ENCODE measurements around the gene NAP1L5. TPM values are rescaled to one million over a fixed set of nuclear protein-coding genes. Genes with fewer than 3 reads are reported as not detected.

NAP1L5 gene
- total and polyA plus RNA-seq, 4 donors: 2.0 to 10.0 (median 2.9) TPM

GRCh38 chr4:88690355-88690754 lies 7.3 kb downstream of the NAP1L5 start:
- Histone ChIP-seq H3K27me3 (ENCODE audit: control insufficient read depth in 4 of 4, insufficient read depth in 4 of 4, low read length in 3 of 4) (no peaks in the 10 kb centered on the region), H3K27ac (ENCODE audit: low read depth in 1 of 2, low read length in 2 of 2) (no peak overlapping the region), H3K9ac (ENCODE audit: low read depth in 1 of 2, low read length in 2 of 2) (no peak overlapping the region), H3K4me1 (ENCODE audit: control insufficient read depth in 4 of 4, insufficient read depth in 4 of 4, low read length in 3 of 4) (no peaks in the 10 kb centered on the region), H3K36me3 (ENCODE audit: control insufficient read depth in 4 of 4, insufficient read depth in 3 of 4, low read depth in 1 of 4, low read length in 3 of 4) (peaks cover 2 to 12% (median 8%) of the 10 kb centered on the region in 4 donors), H3K4me3 (ENCODE audit: low read depth in 1 of 3, low read length in 3 of 3) (no peak overlapping the region), H3K9me3 (ENCODE audit: control insufficient read depth in 4 of 4, low read length in 3 of 4) (no peaks in the 10 kb centered on the region)
- 95% methylated on average over 3 of the region's 3 CpGs for WGBS
- TF ChIP-seq HNF4A (conservative IDR thresholded peaks at IDR 0.05): no peak
- TF ChIP-seq HNF4G (IDR thresholded peaks at IDR 0.05): no peak
- no peak for TF ChIP-seq JUND (IDR thresholded peaks at IDR 0.05)
- TF ChIP-seq FOXA1 (IDR thresholded peaks at IDR 0.05): no peak
- TF ChIP-seq NR2F2 (IDR thresholded peaks at IDR 0.05): no peak
- no peak for TF ChIP-seq SP1 (IDR thresholded peaks at IDR 0.05)
- no peak for TF ChIP-seq TAF1 (conservative IDR thresholded peaks at IDR 0.05)
- no peak for TF ChIP-seq FOXA2 (IDR thresholded peaks at IDR 0.05)
- TF ChIP-seq, protein P1, sequence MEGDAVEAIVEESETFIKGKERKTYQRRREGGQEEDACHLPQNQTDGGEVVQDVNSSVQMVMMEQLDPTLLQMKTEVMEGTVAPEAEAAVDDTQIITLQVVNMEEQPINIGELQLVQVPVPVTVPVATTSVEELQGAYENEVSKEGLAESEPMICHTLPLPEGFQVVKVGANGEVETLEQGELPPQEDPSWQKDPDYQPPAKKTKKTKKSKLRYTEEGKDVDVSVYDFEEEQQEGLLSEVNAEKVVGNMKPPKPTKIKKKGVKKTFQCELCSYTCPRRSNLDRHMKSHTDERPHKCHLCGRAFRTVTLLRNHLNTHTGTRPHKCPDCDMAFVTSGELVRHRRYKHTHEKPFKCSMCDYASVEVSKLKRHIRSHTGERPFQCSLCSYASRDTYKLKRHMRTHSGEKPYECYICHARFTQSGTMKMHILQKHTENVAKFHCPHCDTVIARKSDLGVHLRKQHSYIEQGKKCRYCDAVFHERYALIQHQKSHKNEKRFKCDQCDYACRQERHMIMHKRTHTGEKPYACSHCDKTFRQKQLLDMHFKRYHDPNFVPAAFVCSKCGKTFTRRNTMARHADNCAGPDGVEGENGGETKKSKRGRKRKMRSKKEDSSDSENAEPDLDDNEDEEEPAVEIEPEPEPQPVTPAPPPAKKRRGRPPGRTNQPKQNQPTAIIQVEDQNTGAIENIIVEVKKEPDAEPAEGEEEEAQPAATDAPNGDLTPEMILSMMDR (IDR thresholded peaks at IDR 0.05; ENCODE audit: low read depth, low read length, missing input control): no peak
- TF ChIP-seq ATF3 (IDR thresholded peaks at IDR 0.05): no peak
- TF ChIP-seq MAX (IDR thresholded peaks at IDR 0.05): no peak
- no peak for TF ChIP-seq EGR1 (IDR thresholded peaks at IDR 0.05; ENCODE audit: low read depth in 2 of 2)
- TF ChIP-seq RXRA (IDR thresholded peaks at IDR 0.05): no peak
- no peak for TF ChIP-seq YY1 (IDR thresholded peaks at IDR 0.05)
- TF ChIP-seq RAD21 (IDR thresholded peaks at IDR 0.05): no peak
- TF ChIP-seq, protein P2, sequence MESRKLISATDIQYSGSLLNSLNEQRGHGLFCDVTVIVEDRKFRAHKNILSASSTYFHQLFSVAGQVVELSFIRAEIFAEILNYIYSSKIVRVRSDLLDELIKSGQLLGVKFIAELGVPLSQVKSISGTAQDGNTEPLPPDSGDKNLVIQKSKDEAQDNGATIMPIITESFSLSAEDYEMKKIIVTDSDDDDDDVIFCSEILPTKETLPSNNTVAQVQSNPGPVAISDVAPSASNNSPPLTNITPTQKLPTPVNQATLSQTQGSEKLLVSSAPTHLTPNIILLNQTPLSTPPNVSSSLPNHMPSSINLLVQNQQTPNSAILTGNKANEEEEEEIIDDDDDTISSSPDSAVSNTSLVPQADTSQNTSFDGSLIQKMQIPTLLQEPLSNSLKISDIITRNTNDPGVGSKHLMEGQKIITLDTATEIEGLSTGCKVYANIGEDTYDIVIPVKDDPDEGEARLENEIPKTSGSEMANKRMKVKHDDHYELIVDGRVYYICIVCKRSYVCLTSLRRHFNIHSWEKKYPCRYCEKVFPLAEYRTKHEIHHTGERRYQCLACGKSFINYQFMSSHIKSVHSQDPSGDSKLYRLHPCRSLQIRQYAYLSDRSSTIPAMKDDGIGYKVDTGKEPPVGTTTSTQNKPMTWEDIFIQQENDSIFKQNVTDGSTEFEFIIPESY (IDR thresholded peaks at IDR 0.05): no peak
- TF ChIP-seq GABPA (IDR thresholded peaks at IDR 0.05 in 1 of 2, conservative IDR thresholded peaks at IDR 0.05 in 1 of 2): no peak
- no peak for DNase-seq (ENCODE audit: low spot score)

- Histone ChIP-seq H3K4me1 (ENCODE audit: control insufficient read depth in 4 of 4, insufficient read depth in 4 of 4, low read length in 3 of 4) (no peaks in the 10 kb centered on the region), H3K4me3 (ENCODE audit: low read depth in 1 of 3, low read length in 3 of 3) (no peak overlapping the region), H3K36me3 (ENCODE audit: control insufficient read depth in 4 of 4, insufficient read depth in 3 of 4, low read depth in 1 of 4, low read length in 3 of 4) (peaks cover 7 to 43% (median 31%) of the 10 kb centered on the region in 4 donors), H3K9me3 (ENCODE audit: control insufficient read depth in 4 of 4, low read length in 3 of 4) (no peaks in the 10 kb centered on the region), H3K27me3 (ENCODE audit: control insufficient read depth in 4 of 4, insufficient read depth in 4 of 4, low read length in 3 of 4) (no peaks in the 10 kb centered on the region), H3K9ac (ENCODE audit: low read depth in 1 of 2, low read length in 2 of 2) (no peak overlapping the region), H3K27ac (ENCODE audit: low read depth in 1 of 2, low read length in 2 of 2) (no peak overlapping the region)
- DNase-seq (ENCODE audit: low spot score): no peak
- no peak for TF ChIP-seq TAF1 (conservative IDR thresholded peaks at IDR 0.05)
- no peak for TF ChIP-seq RXRA (IDR thresholded peaks at IDR 0.05)
- TF ChIP-seq FOXA1 (IDR thresholded peaks at IDR 0.05): no peak
- TF ChIP-seq, protein P1 (IDR thresholded peaks at IDR 0.05; ENCODE audit: low read depth, low read length, missing input control): no peak
- no peak for TF ChIP-seq HNF4G (IDR thresholded peaks at IDR 0.05)
- TF ChIP-seq, protein P3, sequence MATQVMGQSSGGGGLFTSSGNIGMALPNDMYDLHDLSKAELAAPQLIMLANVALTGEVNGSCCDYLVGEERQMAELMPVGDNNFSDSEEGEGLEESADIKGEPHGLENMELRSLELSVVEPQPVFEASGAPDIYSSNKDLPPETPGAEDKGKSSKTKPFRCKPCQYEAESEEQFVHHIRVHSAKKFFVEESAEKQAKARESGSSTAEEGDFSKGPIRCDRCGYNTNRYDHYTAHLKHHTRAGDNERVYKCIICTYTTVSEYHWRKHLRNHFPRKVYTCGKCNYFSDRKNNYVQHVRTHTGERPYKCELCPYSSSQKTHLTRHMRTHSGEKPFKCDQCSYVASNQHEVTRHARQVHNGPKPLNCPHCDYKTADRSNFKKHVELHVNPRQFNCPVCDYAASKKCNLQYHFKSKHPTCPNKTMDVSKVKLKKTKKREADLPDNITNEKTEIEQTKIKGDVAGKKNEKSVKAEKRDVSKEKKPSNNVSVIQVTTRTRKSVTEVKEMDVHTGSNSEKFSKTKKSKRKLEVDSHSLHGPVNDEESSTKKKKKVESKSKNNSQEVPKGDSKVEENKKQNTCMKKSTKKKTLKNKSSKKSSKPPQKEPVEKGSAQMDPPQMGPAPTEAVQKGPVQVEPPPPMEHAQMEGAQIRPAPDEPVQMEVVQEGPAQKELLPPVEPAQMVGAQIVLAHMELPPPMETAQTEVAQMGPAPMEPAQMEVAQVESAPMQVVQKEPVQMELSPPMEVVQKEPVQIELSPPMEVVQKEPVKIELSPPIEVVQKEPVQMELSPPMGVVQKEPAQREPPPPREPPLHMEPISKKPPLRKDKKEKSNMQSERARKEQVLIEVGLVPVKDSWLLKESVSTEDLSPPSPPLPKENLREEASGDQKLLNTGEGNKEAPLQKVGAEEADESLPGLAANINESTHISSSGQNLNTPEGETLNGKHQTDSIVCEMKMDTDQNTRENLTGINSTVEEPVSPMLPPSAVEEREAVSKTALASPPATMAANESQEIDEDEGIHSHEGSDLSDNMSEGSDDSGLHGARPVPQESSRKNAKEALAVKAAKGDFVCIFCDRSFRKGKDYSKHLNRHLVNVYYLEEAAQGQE (IDR thresholded peaks at IDR 0.05): no peak
- 95% methylated on average over 5 of the region's 5 CpGs for WGBS
These were observed 16.4 kb downstream of the NAP1L5 start for GRCh38 chr4:88681209-88681608.
